ENCODE results near the gene ATXN1.
"Not testable (repeated sequence)": the region's sequence is repeated elsewhere in the genome, so short reads cannot be mapped to it uniquely, and the experiment has no call there.

Gene ATXN1

DNA sequence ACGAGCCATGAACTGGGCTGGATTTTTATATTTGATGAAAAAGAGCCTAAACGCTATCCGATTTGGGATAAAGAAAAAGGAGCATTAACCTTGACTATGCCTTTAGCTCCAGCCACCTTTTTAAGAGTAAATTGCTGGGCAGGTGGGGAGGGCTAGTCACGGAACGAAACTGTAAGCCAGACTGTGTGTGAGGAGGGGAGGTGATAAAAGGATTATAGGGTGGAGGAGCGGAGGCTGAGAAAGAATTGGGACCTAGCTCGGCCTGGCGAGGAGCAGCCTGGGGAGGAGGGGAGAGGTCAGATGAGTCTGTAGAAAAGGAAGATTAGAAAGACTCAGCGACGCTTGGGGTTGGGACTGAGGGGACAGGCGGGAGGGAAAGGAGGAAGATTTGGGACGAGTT is 498.5 kb downstream of the ATXN1 start:
- not testable (repeated sequence) for H3K9ac ChIP-seq (ENCODE audit: low read depth, low read length, poor library complexity, severe bottlenecking); H3K9me2 ChIP-seq (replicated peaks; ENCODE audit: low read depth, low read length); H3K4me3 ChIP-seq (ENCODE audit: low read length, poor library complexity, severe bottlenecking); H3K36me3 ChIP-seq (ENCODE audit: insufficient read depth, low read length); H4K20me1 ChIP-seq (ENCODE audit: insufficient read depth, low read length, poor library complexity, severe bottlenecking); H3F3A ChIP-seq (ENCODE audit: low read depth); H3K27me3 ChIP-seq (ENCODE audit: insufficient read depth, low read length, poor library complexity, severe bottlenecking); H3K4me1 ChIP-seq (ENCODE audit: insufficient read depth, low read length, poor library complexity, severe bottlenecking); H3K9me3 ChIP-seq (ENCODE audit: insufficient read depth, low read depth, low read length); H3K79me2 ChIP-seq (ENCODE audit: insufficient read depth, low read length); H3K4me2 ChIP-seq (ENCODE audit: low read depth, low read length, poor library complexity, severe bottlenecking); H2AFZ ChIP-seq (ENCODE audit: low read length)

DNA sequence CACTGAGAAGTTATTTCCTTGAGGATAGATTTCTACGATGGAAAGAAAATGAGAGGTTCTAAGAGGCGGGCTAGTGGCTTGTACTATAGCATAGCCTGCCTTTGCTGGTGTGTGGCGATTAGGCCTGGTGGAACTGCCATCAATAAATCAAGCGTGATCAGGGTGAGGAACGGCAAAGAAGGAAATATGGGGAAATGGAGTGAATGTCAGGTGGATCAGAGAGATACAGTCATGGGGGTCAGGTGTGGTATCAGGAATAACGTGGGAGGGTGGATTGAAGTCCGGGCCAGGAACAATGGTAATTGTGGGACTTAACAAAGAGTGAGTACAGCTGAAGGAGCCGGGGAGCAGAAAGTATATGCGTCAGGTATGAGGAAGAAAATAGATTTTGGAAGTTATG is 500.7 kb downstream of the ATXN1 start:
- not testable (repeated sequence) for H3K4me3 ChIP-seq (ENCODE audit: low read length, poor library complexity, severe bottlenecking); H3K36me3 ChIP-seq (ENCODE audit: insufficient read depth, low read length); H3K9me2 ChIP-seq (replicated peaks; ENCODE audit: low read depth, low read length); H3K79me2 ChIP-seq (ENCODE audit: insufficient read depth, low read length); H2AFZ ChIP-seq (ENCODE audit: low read length); H3F3A ChIP-seq (ENCODE audit: low read depth); H3K4me2 ChIP-seq (ENCODE audit: low read depth, low read length, poor library complexity, severe bottlenecking); H3K9ac ChIP-seq (ENCODE audit: low read depth, low read length, poor library complexity, severe bottlenecking); H3K27me3 ChIP-seq (ENCODE audit: insufficient read depth, low read length, poor library complexity, severe bottlenecking); H3K9me3 ChIP-seq (ENCODE audit: insufficient read depth, low read depth, low read length); H3K4me1 ChIP-seq (ENCODE audit: insufficient read depth, low read length, poor library complexity, severe bottlenecking); H4K20me1 ChIP-seq (ENCODE audit: insufficient read depth, low read length, poor library complexity, severe bottlenecking)

DNA sequence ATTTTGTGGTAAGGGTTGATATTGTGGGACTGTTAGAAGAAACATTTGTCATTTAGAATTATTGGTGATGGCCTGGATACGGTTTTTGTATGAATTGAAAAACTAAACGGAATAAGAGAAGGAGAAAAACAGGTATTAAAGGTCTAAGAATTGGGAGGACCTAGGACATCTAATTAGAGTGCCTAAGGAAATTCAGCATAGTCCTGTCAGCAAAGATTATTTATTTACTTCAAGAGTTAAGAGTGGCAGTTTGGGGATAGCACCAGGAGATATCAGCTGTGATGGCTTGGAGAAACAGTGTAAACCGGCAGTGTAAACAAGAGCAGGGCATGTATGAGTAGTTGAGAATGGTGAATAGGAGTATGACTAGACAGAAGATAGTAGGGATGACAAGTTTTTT is 501.7 kb downstream of the ATXN1 start:
- not testable (repeated sequence) for H3K79me2 ChIP-seq (ENCODE audit: insufficient read depth, low read length); H3K9me3 ChIP-seq (ENCODE audit: insufficient read depth, low read depth, low read length); H3K9me2 ChIP-seq (replicated peaks; ENCODE audit: low read depth, low read length); H3F3A ChIP-seq (ENCODE audit: low read depth); H3K36me3 ChIP-seq (ENCODE audit: insufficient read depth, low read length); H3K4me3 ChIP-seq (ENCODE audit: low read length, poor library complexity, severe bottlenecking); H3K4me2 ChIP-seq (ENCODE audit: low read depth, low read length, poor library complexity, severe bottlenecking); H3K27me3 ChIP-seq (ENCODE audit: insufficient read depth, low read length, poor library complexity, severe bottlenecking); H4K20me1 ChIP-seq (ENCODE audit: insufficient read depth, low read length, poor library complexity, severe bottlenecking); H3K9ac ChIP-seq (ENCODE audit: low read depth, low read length, poor library complexity, severe bottlenecking); H3K4me1 ChIP-seq (ENCODE audit: insufficient read depth, low read length, poor library complexity, severe bottlenecking); H2AFZ ChIP-seq (ENCODE audit: low read length)

DNA sequence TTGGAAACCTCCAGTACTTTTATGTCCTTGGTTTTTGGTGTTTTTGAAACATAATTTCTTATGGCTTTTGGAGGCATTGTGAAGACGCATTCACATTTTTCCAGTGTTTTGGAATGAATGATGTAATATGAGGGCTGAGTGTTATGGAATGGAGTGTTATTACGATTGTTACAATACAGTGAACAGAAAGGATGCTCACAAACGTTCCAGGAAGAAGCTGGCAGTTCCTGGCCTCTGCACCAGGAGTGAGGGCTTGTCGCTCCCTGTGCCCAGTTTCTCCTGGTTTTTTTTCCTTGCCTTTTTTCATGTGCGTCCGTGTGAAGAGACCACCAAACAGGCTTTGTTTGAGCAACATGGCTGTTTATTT is 502.6 kb downstream of the ATXN1 start:
- TF ChIP-seq CTCF (conservative IDR thresholded peaks at IDR 0.05; ENCODE audit: low read length) (no peak), EZH2phosphoT487 (IDR thresholded peaks at IDR 0.05; ENCODE audit: borderline replicate concordance) (no peak)
- Histone ChIP-seq H3K9ac (ENCODE audit: low read depth, low read length, poor library complexity, severe bottlenecking) (no peak overlapping the region), H2AFZ (ENCODE audit: low read length) (no peak overlapping the region), H3K4me2 (ENCODE audit: low read depth, low read length, poor library complexity, severe bottlenecking) (no peak overlapping the region), H3K9me3 (ENCODE audit: insufficient read depth, low read depth, low read length) (no peaks in the 10 kb centered on the region), H4K20me1 (ENCODE audit: insufficient read depth, low read length, poor library complexity, severe bottlenecking) (no peaks in the 10 kb centered on the region), H3F3A (ENCODE audit: low read depth) (no peaks in the 10 kb centered on the region), H3K4me1 (ENCODE audit: insufficient read depth, low read length, poor library complexity, severe bottlenecking) (no peaks in the 10 kb centered on the region), H3K79me2 (ENCODE audit: insufficient read depth, low read length) (no peaks in the 10 kb centered on the region), H3K36me3 (ENCODE audit: insufficient read depth, low read length) (no peaks in the 10 kb centered on the region), H3K4me3 (ENCODE audit: low read length, poor library complexity, severe bottlenecking) (no peak overlapping the region), H3K9me2 (replicated peaks; ENCODE audit: low read depth, low read length) (no peaks in the 10 kb centered on the region), H3K27me3 (ENCODE audit: insufficient read depth, low read length, poor library complexity, severe bottlenecking) (no peaks in the 10 kb centered on the region)

Data from Loucy (cell line).